K562 (cell line): ENCODE data around the gene EPHB2. TPM values are rescaled to one million over a fixed set of nuclear protein-coding genes. Genes with fewer than 3 reads are reported as not detected.

Experiments
- ATAC-seq: fragments of 200-7000 bp; cut with Tn5 transposase; 3 replicates; pipeline ENCODE4 v1.9.1; 2020; ENCODE audit warnings: moderate library complexity
- BruUV-seq: library from RNA; stranded (reverse); fragments of 400-500 nt; replicated peaks from 2 replicates; lab custom pipeline; 2021; lab: Mats Ljungman, UMichigan
- CTCF ChIA-PET: fragments of 300-600 bp; formaldehyde crosslinking; extraction: SDS; loops from one replicate; lab custom pipeline; 2021; ENCODE audit warnings: low intra/inter-chr PET ratio; lab: Yijun Ruan, JAX
- POLR2A ChIA-PET: fragments of 300-600, 350-650 bp; sonication (Branson Sonifier 250); formaldehyde crosslinking; extraction: SDS; loops from one replicate; lab custom pipeline; 2021; ENCODE audit warnings: antibody characterized with exemption, inconsistent platforms; lab: Yijun Ruan, JAX
- DNase-seq, 4 experiments: peaks; one replicate each; pipeline versions ENCODE4 v3.0.0 to v3.0.0-alpha.2; 2011 to 2018; ENCODE audit warnings: low spot score in 3 of 4, mixed read lengths in 3 of 4; ENCODE audit errors: extremely low read depth in 1 of 4
- FAIRE-seq: peaks from 2 replicates; lab custom pipeline; 2011; peaks lifted over from hg19 to GRCh38; lab: Jason Lieb, UNC
- H2AFZ ChIP-seq: 2 replicates; pipeline ENCODE4 v1.6.0; 2011; ENCODE audit warnings: low read depth, low read length, control low read depth, inconsistent platforms
- H3K27ac ChIP-seq: fragments of 200-600 bp; 3 replicates; pipeline ENCODE4 v1.8.0; 2011; ENCODE audit warnings: low read depth, mild to moderate bottlenecking, control low read depth, inconsistent platforms, low read length, moderate library complexity, mixed read lengths; ENCODE audit errors: extremely low read depth
- H3K27me3 ChIP-seq, 2 experiments: fragments of 300-600 bp in 1 of 2; 2 replicates in 1 of 2; 3 replicates in 1 of 2; pipeline versions ENCODE4 v1.6.0 to v1.8.0; 2011; ENCODE audit warnings: inconsistent platforms in 2 of 2, low read length in 2 of 2, mild to moderate bottlenecking in 1 of 2, mixed read lengths in 1 of 2, moderate library complexity in 1 of 2; ENCODE audit not compliant: control insufficient read depth in 2 of 2, insufficient read depth in 2 of 2
- H3K36me3 ChIP-seq: fragments of 300-600 bp; 3 replicates; pipeline ENCODE4 v1.8.0; 2011; ENCODE audit warnings: mild to moderate bottlenecking, low read length, inconsistent platforms; ENCODE audit not compliant: control insufficient read depth, insufficient read depth
- H3K4me1 ChIP-seq, 2 experiments: fragments of 200-600 bp in 1 of 2; replicated peaks in 1 of 2; 2 replicates in 1 of 2; 3 replicates in 1 of 2; pipeline versions ENCODE4 v1.5.1 to v1.8.0; 2011; ENCODE audit warnings: inconsistent platforms in 2 of 2, low read length in 2 of 2, mild to moderate bottlenecking in 1 of 2, mixed read lengths in 1 of 2, moderate library complexity in 1 of 2; ENCODE audit not compliant: control insufficient read depth in 2 of 2, insufficient read depth in 2 of 2
- H3K4me2 ChIP-seq: 2 replicates; pipeline ENCODE4 v1.6.1; 2011; ENCODE audit warnings: low read length, control low read depth, inconsistent platforms, mixed read lengths; ENCODE audit not compliant: insufficient read depth
- H3K4me3 ChIP-seq: fragments of 200-600 bp; sonication (generic), shearing (Covaris generic); 2 replicates; pipeline ENCODE4 v1.5.1; 2016; ENCODE audit warnings: control low read depth, inconsistent platforms
- H3K79me2 ChIP-seq: fragments of 200-600 bp; 3 replicates; pipeline ENCODE4 v1.8.0; 2011; ENCODE audit warnings: low read length, inconsistent platforms; ENCODE audit not compliant: control insufficient read depth, insufficient read depth
- H3K9ac ChIP-seq, 2 experiments: 2 replicates each; pipeline versions ENCODE4 v1.6.0 to v1.6.1; 2011; ENCODE audit warnings: low read depth in 2 of 2, low read length in 2 of 2, control low read depth in 1 of 2, inconsistent platforms in 1 of 2, mild to moderate bottlenecking in 1 of 2, mixed read lengths in 1 of 2; ENCODE audit not compliant: insufficient read depth in 1 of 2
- H3K9me1 ChIP-seq: one replicate; pipeline ENCODE4 v1.6.0; 2011; ENCODE audit warnings: inconsistent platforms, mild to moderate bottlenecking, low read length, moderate library complexity; ENCODE audit not compliant: control insufficient read depth, insufficient read depth
- H3K9me3 ChIP-seq: replicated peaks from 2 replicates; pipeline ENCODE4 v1.5.1; 2011; ENCODE audit warnings: low read depth, low read length, inconsistent platforms; ENCODE audit not compliant: control insufficient read depth, insufficient read depth
- H4K20me1 ChIP-seq: replicated peaks from 2 replicates; pipeline ENCODE4 v1.6.1; 2011; ENCODE audit warnings: low read length, inconsistent platforms, mixed read lengths; ENCODE audit not compliant: control insufficient read depth, insufficient read depth
- ARID1B ChIP-seq: fragments of 450-650 bp; IDR thresholded peaks from 2 replicates; pipeline ENCODE4 v1.6.1; 2016; ENCODE audit warnings: antibody characterized with exemption, mild to moderate bottlenecking, inconsistent platforms
- GABPB2 ChIP-seq: fragments of 250-450 bp; sonication (Bioruptor Pico); conservative IDR thresholded peaks from 2 replicates; pipeline ENCODE4 v1.5.1; 2021; ENCODE audit warnings: mild to moderate bottlenecking
- MAFG ChIP-seq: fragments of 450-650 bp; conservative IDR thresholded peaks from 2 replicates; pipeline ENCODE4 v1.6.1; 2016; ENCODE audit warnings: missing genetic modification characterization, missing compliant biosample characterization
- MEF2D ChIP-seq: conservative IDR thresholded peaks from 2 replicates; pipeline ENCODE4 v1.6.1; 2016; ENCODE audit warnings: low read depth, missing genetic modification characterization, missing compliant biosample characterization
- MYC ChIP-seq, 2 experiments: fragments of 250-450 bp in 1 of 2; sonication (Bioruptor Pico) in 1 of 2; IDR thresholded peaks; 2 replicates each; pipeline versions ENCODE4 v1.5.1 to v1.6.1; 2012 to 2021; ENCODE audit warnings: low read depth in 2 of 2, borderline replicate concordance in 1 of 2, improper control_type of control experiment in 1 of 2, low read length in 1 of 2, mild to moderate bottlenecking in 1 of 2, moderate library complexity in 1 of 2
- ZNF57 ChIP-seq: fragments of 450-650 bp; formaldehyde crosslinking; IDR thresholded peaks from 2 replicates; pipeline ENCODE4 v1.4.0; 2020; ENCODE audit warnings: mild to moderate bottlenecking, moderate library complexity
- WGBS: fragments of 100-300 bp; shearing (Covaris generic); methylation state at CpG from one replicate; pipeline ENCODE4 v1.1.6; 2016; ENCODE audit warnings: low coverage, mixed read lengths; ENCODE audit not compliant: insufficient coverage; ENCODE audit errors: missing lambda C conversion rate; 5-methylcytosine and 5-hydroxymethylcytosine counted together
- in situ Hi-C: fragments of 300-500 bp; cut with MboI; formaldehyde crosslinking; loops from 4 replicates; pipeline ENCODE4 v1.15.0; 2018; ENCODE audit warnings: inconsistent platforms, mixed read lengths
- intact Hi-C: fragments of 100-400 bp; cut with micrococcal nuclease; formaldehyde crosslinking; loops from 2 replicates; pipeline ENCODE4 v1.14.2; 2022
- polyA plus RNA-seq, 8 experiments: library from polyadenylated mRNA; depleted of rRNA in 4 of 8; stranded (reverse) in 5 of 8; unstranded in 3 of 8; fragments of >200 nt; fragmentation: Nextera tagmentation in 2 of 8; fragmentation: Illumina TruSeq in 1 of 8; extraction: Ambion mirVana in 2 of 8; extraction: Trizol in 1 of 8; gene quantifications; 2 replicates each; pipeline versions ENCODE4 v1.2.1 to v1.2.3, GENCODE V29; 2011 to 2014; ENCODE audit warnings: inconsistent platforms in 1 of 8, missing spikeins in 1 of 8
- total RNA-seq, 7 experiments: library from RNA; depleted of rRNA in 6 of 7; stranded (reverse); fragments of >200 nt in 6 of 7; fragmentation: Illumina TruSeq in 2 of 7; extraction: Trizol in 2 of 7; gene quantifications; 2 replicates each; pipeline versions ENCODE4 v1.2.1 to v1.2.3, GENCODE V29; 2011 to 2021; ENCODE audit warnings: low replicate concordance in 1 of 7

Gene EPHB2
- total and polyA plus RNA-seq, 9 of the 15 experiments (the other 6 are each of a cell fraction or from before 2014, with no cell fraction given) = not detected

DNA sequence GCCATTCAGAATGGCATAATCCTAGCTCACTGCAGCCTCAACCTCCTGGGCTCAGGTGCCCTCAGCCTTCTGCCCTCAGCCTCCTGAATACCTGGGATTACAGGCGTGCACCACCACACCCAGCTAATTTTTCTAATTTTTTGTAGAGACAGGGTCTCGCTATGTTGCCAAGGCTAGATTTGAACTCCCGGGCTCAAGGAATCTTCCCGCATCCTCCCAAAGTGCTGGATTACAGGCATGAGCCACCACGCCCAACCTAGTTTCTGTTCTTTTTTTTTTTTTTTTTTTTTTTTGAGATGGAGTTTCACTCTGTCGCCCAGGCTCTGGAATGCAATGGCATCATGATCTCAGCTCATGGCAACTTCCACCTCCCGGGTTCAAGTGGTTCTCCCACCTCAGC, 153.1 kb downstream of the EPHB2 start:
- TF ChIP-seq ZNF57 (no peak), MAFG (tag) (no peak), ARID1B (no peak)
- TF ChIP-seq, all 486 proteins: peak for 0
- no TSS peak for BruUV-seq
- no peak for DNase-seq
- Histone ChIP-seq H3K9me1 (no peaks in the 10 kb centered on the region), H3K4me2 (no peak overlapping the region), H3K27ac (no peak overlapping the region), H3K4me1 (no peaks in the 10 kb centered on the region), H3K27me3 (peaks cover 16 to 54% of the 10 kb centered on the region in 2 experiments), H3K9ac (no peak overlapping the region), H4K20me1 (no peaks in the 10 kb centered on the region; the same call in 1 of the 2 replicates), H3K79me2 (no peaks in the 10 kb centered on the region), H2AFZ (no peak overlapping the region), H3K9me3 (no peaks in the 10 kb centered on the region; the same call in 1 of the 2 replicates), H3K4me3 (no peak overlapping the region), H3K36me3 (no peaks in the 10 kb centered on the region)
- ChIA-PET POLR2A (interaction anchor here (0.7 kb wide), 1 partner anchor 125 kb away, joined by 3 read pairs; no protein-coding TSS in a partner anchor), CTCF (interaction anchor here (1.4 kb wide), 1 partner anchor 160 kb away, joined by 4 read pairs; no protein-coding TSS in a partner anchor)
- in situ Hi-C loops (no loop called here), intact Hi-C loops (no loop called here)
- FAIRE-seq = no peak
- WGBS = 0% methylated on average over 7 of the region's 7 CpGs
- no peak for ATAC-seq

DNA sequence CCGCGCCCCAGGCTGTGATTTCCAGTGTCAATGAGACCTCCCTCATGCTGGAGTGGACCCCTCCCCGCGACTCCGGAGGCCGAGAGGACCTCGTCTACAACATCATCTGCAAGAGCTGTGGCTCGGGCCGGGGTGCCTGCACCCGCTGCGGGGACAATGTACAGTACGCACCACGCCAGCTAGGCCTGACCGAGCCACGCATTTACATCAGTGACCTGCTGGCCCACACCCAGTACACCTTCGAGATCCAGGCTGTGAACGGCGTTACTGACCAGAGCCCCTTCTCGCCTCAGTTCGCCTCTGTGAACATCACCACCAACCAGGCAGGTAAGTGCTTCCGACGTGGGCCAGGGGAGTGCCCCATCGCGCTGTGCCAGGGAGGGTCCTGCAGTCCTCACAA, 154.2 kb downstream of the EPHB2 start:
- no TSS peak for BruUV-seq
- intact Hi-C loops = no loop called here
- no peaks in the 10 kb centered on the region for H3K79me2 ChIP-seq

More for the DNA sequence above, 154.2 kb downstream of the EPHB2 start:
- H3K4me1 ChIP-seq = no peaks in the 10 kb centered on the region
- ATAC-seq (no peak), FAIRE-seq (no peak), DNase-seq (no peak)
- no peaks in the 10 kb centered on the region; the same call in 1 of the 2 replicates for H3K9me3 ChIP-seq
- no peaks in the 10 kb centered on the region for H3K36me3 ChIP-seq
- POLR2A ChIA-PET = interaction anchor here (0.6 to 1.0 kb wide), 2 partner anchors 14 to 18 kb away, joined by 3 read pairs; no protein-coding TSS in a partner anchor
- TF ChIP-seq MYC (IDR thresholded peaks at IDR 0.05; ENCODE audit: low read depth, low read length) = no peak
- no peak for TF ChIP-seq MYC (CRISPR knock-in tag; IDR thresholded peaks at IDR 0.05; ENCODE audit: borderline replicate concordance, low read depth)
- TF ChIP-seq MEF2D = no peak
- no peak for TF ChIP-seq GABPB2 (CRISPR knock-in tag)
- H3K4me2 ChIP-seq = no peak overlapping the region
- in situ Hi-C loops = no loop called here
- CTCF ChIA-PET = no interaction called here
- peaks cover 24 to 60% of the 10 kb centered on the region in 2 experiments for H3K27me3 ChIP-seq
- no peak overlapping the region for H3K27ac ChIP-seq
- no peaks in the 10 kb centered on the region for H3K9me1 ChIP-seq
- no peaks in the 10 kb centered on the region; the same call in 1 of the 2 replicates for H4K20me1 ChIP-seq
- H3K9ac ChIP-seq = no peak overlapping the region
- no peak overlapping the region for H3K4me3 ChIP-seq
- 2% methylated on average over 24 of the region's 24 CpGs for WGBS
- no peak overlapping the region for H2AFZ ChIP-seq
